Activated naive CD8-positive, alpha-beta T cell (primary cell): ENCODE measurements around the gene CEBPG.

ENCODE experiments used
- H3K27ac Mint-ChIP-seq: one replicate; pipeline ENCODE4 v1.8.0; 2021; ENCODE audit warnings: mixed read lengths
- H3K27me3 Mint-ChIP-seq: one replicate; pipeline ENCODE4 v1.8.0; 2021; ENCODE audit warnings: mixed read lengths
- H3K36me3 Mint-ChIP-seq: one replicate; pipeline ENCODE4 v1.8.0; 2021; ENCODE audit warnings: mixed read lengths
- H3K4me1 Mint-ChIP-seq: one replicate; pipeline ENCODE4 v1.8.0; 2021; ENCODE audit warnings: low read depth, mixed read lengths
- H3K4me3 Mint-ChIP-seq: one replicate; pipeline ENCODE4 v1.8.0; 2021; ENCODE audit warnings: mild to moderate bottlenecking, mixed read lengths
- H3K9me3 Mint-ChIP-seq: one replicate; pipeline ENCODE4 v1.8.0; 2021; ENCODE audit warnings: low read depth, mixed read lengths

Gene CEBPG

DNA sequence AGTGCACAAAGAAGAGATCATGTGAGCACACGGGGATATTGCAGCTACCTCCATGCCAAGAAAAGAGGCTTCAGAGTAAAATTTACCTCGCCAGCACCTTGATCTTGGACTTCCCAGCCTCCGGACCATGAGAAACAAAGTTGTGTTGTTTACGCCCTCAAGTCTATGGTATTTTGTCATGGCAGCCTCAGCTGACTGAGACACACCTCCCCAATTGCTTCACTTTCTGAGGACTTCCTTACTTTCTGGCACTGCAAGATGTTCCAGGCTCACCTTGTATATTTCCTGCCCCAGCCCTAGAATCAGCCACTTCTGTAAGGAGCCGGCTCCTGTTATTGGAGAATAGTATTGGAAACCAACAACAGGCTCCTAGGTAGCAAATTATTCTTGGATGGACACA lies 6.6 kb upstream of the CEBPG start:
- Mint-ChIP-seq H3K27ac (no peak overlapping the region), H3K9me3 (no peaks in the 10 kb centered on the region), H3K36me3 (no peaks in the 10 kb centered on the region), H3K4me3 (no peak overlapping the region), H3K4me1 (no peaks in the 10 kb centered on the region), H3K27me3 (peaks cover 2% of the 10 kb centered on the region)

DNA sequence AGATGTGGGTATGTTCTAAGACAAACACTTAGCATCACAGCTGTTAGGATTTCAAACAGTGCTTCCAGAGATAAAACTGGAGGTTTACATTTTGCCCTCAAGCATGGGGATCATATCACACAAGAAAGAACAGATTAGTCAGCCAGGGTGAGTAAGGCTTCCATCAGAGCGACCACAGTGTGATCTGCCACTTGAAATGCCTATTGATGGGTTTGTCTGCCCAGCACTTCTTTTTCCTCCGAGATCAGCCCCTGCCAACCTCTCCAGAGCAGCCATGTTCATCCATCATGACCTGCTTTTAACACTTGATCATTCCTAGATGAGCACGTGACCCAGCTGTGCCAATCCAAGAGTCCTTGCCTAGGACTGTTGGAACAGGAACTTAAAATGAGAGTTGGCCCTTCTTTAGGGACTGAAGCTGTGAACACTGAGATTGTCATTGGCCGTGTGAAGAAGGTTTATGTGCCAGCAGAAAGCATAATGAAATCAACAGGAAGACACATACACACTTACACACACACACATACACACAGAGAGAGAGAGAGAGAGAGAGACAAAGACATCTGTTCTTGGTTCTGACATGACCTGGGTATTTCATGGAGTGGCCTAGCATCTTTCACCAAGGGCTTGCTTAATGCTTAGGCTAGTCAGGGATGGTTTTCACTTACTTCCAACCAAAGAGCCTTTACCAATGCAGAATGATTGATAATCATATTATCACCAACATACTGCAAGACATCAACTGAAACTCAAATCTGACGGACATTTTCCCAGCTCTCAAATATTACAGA lies 5.2 kb upstream of the CEBPG start:
- H3K4me3 Mint-ChIP-seq: no peak overlapping the region
- no peaks in the 10 kb centered on the region for H3K27me3 Mint-ChIP-seq
- no peaks in the 10 kb centered on the region for H3K9me3 Mint-ChIP-seq
- no peaks in the 10 kb centered on the region for H3K36me3 Mint-ChIP-seq
- H3K27ac Mint-ChIP-seq: no peak overlapping the region
- peaks cover 6% of the 10 kb centered on the region for H3K4me1 Mint-ChIP-seq

DNA sequence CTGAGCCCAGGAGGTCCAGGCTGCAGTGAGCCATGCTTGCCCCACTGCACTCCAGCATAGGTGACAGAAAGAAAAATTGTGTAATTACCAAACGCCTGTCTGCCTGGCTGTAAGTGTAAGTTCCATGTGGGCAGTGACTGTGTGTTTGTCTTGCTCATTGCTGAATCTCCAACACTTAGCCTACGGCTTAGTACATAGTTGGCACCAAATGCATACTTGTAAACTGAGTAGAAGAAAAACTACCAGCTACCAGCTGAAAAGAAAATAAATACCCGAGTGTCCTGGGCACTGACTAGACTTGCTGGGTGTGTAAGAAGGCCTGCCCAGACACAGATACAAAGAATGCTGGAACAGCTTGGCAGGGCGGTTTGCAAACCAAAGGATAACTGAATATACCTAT lies 2.7 kb upstream of the CEBPG start:
- Mint-ChIP-seq H3K27me3 (no peaks in the 10 kb centered on the region), H3K4me3 (no peak overlapping the region), H3K4me1 (peaks cover 23% of the 10 kb centered on the region), H3K27ac (no peak overlapping the region), H3K36me3 (peaks cover 3% of the 10 kb centered on the region), H3K9me3 (no peaks in the 10 kb centered on the region)

DNA sequence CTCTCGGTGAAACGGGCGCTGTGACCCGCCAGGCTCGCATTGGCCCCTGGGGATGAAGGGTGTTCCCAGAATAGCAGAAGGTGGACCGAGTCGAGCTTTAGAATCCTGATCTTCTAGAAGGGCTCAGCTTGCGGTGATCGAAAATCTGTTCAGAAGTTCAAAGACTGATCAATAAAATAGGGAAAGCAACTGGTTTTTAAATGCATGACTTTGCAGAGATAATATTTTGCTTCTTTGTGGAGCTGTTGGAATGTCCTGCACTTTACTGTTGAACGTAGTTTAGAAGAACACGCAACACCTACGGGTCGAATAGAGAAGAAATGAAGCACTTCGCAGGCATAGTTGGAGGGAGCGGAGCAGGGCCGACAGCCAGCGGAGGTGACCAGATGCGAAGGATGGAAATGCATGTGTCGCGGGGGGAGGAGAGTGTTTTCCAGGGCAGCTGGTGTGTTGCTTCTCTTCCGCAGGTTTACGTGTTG lies 766 bp downstream of the CEBPG start:
- peaks cover 54% of the 10 kb centered on the region for H3K4me1 Mint-ChIP-seq
- H3K27ac Mint-ChIP-seq: peak overlapping the region; percentile 89
- H3K27me3 Mint-ChIP-seq: no peaks in the 10 kb centered on the region
- peak overlapping the region; percentile 97 for H3K4me3 Mint-ChIP-seq
- no peaks in the 10 kb centered on the region for H3K9me3 Mint-ChIP-seq
- H3K36me3 Mint-ChIP-seq: peaks cover 10% of the 10 kb centered on the region

DNA sequence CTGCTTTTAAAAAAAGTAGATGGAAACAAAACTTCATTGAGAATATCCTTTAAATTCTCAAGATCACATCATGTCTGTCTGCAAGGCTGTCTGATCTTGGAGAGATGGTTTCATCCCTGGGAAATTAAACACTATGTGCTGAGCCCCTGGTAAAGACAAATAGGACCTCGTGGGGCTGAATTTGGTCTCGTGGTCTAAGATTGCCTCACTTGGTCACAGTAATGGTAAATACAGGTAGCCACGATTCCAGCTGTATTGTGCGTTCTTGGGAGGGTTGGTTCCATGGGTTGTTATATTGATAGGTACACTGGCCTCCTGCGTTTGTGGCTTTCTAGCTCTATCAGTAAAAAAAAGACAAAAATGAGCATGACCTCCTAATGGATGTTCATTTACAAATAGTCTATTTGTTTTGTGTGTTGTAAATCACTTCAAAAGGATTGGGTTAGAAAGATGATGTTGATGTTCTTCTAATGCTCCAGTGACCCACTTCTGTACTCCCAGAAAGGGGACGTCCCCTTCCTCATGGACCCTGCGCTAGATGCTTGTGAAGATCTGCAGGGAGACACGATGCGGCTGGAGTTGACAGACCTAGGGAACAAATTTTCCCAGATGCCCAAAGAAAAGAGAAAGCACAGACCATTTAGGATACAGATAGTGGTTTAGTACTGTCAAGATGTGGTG lies 1.8 kb downstream of the CEBPG start:
- Mint-ChIP-seq H3K9me3 (no peaks in the 10 kb centered on the region), H3K36me3 (peaks cover 10% of the 10 kb centered on the region), H3K27ac (peak overlapping the region; percentile 89), H3K27me3 (no peaks in the 10 kb centered on the region), H3K4me3 (peak overlapping the region; percentile 97), H3K4me1 (peaks cover 59% of the 10 kb centered on the region)

DNA sequence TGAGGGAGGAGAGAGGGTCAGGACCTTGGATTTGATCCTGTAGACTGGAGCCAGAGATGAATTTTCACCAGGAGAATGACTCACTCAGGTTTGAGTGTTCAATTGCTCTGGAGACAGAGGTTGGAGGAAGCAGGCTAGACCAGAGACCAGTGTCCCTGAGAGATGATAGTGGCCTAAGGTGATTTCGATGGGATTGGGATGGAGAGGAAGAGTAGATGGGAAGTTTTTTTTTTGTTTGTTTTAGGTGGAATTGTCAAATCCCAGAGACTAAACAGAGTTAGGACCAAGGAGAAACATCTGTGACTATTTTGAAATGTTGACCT lies 2.3 kb downstream of the CEBPG start:
- Mint-ChIP-seq H3K4me1 (peaks cover 59% of the 10 kb centered on the region), H3K27me3 (no peaks in the 10 kb centered on the region), H3K27ac (peak overlapping the region; percentile 89), H3K9me3 (no peaks in the 10 kb centered on the region), H3K4me3 (peak overlapping the region; percentile 97), H3K36me3 (peaks cover 10% of the 10 kb centered on the region)

DNA sequence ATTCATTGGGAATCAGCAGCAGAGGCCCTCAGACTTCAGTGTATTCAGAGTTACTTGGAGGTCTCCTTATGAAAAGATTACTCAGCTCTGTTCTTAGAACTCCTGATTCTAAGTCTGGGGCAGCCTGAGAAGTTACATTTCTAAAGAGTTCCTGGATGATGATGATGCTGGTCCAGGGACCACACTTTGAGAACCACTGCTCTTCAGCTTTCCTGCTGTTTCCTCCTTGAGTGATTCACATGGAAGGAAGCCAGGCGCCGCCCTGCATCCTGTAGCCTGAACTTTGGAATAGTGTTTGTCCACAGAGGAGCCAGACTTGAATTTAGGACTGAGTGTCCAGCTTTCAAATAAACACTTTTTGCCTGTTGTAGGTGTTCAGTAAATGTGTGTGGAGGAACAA lies 2.9 kb downstream of the CEBPG start:
- H3K4me1 Mint-ChIP-seq: peaks cover 64% of the 10 kb centered on the region
- H3K27me3 Mint-ChIP-seq: no peaks in the 10 kb centered on the region
- peaks cover 10% of the 10 kb centered on the region for H3K36me3 Mint-ChIP-seq
- H3K9me3 Mint-ChIP-seq: no peaks in the 10 kb centered on the region
- peak overlapping the region; percentile 97 for H3K4me3 Mint-ChIP-seq
- H3K27ac Mint-ChIP-seq: no peak overlapping the region

DNA sequence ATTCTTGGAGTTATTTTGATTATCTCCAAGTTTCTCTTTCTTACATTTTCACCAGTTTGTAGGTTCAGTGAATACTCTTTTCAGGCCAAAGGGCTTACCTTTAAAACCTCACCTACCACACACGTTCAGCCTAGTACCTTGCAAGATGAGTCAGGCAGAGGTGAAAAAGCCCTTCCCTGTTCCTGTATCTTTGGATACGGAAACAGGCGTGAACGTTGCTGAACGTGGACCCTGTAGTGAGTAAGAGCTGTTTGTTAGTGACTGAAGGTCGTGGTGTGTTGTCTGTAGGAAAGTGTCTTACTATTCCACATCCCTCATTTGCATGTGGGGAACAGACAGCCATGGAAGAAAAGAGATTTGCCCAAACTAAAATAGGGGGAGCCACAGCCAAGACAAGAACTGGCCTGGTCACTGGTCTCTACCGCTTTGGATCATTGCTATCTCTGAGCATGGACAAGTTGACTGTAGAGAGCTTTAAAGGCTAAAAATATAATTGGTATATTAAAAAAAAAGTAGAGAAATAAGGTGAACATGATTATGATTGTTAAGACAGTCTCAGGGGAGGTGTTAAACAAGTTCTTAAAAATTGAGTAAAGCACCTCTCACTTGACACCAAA lies 3.5 kb downstream of the CEBPG start:
- peak overlapping the region; percentile 41 for H3K4me3 Mint-ChIP-seq
- H3K27ac Mint-ChIP-seq: no peak overlapping the region
- H3K27me3 Mint-ChIP-seq: no peaks in the 10 kb centered on the region
- H3K36me3 Mint-ChIP-seq: peaks cover 10% of the 10 kb centered on the region
- H3K9me3 Mint-ChIP-seq: no peaks in the 10 kb centered on the region
- peaks cover 68% of the 10 kb centered on the region for H3K4me1 Mint-ChIP-seq

DNA sequence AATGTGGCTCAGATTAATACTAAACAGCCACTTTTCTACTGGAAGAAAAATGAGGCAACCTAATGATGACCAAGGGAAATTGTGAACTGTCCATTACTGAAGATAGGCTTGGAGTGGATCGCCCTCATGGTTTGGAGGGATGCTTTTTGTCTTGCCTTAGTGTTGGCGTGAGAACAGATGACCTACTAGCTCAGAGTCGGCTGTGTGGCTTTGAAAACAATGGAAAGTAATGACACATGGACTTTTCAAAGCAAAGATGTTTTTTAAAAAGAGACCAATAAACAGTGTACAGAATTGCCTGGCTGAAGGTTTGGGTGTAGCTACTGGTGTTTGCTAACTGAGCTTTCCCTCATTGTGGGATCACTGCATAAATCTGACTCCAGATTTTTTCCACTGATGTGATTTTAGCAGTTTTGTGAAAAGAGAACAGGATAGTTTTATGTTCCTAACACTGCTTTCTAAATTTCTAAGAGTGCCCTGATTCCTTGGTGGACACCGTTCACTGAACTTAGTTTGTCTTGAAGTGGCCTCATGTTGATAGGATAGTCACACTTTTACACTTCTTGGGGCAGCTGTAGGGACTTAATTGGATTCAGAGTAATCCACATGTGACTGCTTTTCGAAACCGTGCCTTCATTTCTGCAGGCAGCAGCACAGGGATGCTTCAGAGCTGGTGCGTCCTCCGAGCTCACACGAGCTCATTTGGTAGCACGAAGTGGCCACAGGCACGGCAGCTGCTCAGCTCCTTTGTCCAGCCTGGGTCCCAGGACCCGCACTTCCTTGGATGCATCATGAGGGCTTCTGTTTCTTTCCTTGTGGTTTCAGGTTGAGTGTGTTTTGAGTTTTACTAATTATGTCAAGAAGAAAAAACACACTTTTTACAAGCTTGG lies 4.3 kb downstream of the CEBPG start:
- Mint-ChIP-seq H3K9me3 (no peaks in the 10 kb centered on the region), H3K4me3 (no peak overlapping the region), H3K4me1 (peaks cover 66% of the 10 kb centered on the region), H3K27ac (no peak overlapping the region), H3K36me3 (peaks cover 10% of the 10 kb centered on the region), H3K27me3 (no peaks in the 10 kb centered on the region)

DNA sequence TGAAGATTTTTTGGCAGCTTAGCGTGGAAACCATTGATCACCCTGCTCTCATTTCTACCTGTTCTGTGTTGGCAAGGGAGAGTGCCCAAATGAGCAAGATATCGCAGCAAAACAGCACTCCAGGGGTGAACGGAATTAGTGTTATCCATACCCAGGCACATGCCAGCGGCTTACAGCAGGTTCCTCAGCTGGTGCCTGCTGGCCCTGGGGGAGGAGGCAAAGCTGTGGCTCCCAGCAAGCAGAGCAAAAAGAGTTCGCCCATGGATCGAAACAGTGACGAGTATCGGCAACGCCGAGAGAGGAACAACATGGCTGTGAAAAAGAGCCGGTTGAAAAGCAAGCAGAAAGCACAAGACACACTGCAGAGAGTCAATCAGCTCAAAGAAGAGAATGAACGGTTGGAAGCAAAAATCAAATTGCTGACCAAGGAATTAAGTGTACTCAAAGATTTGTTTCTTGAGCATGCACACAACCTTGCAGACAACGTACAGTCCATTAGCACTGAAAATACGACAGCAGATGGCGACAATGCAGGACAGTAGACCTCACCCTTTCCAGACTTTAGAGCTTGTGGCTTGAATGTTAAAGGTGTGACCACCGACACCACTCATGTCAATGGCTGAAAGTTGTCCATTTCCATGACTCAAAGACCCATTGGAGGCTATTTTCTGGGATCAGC lies 5.8 kb downstream of the CEBPG start:
- Mint-ChIP-seq H3K4me1 (peaks cover 70% of the 10 kb centered on the region), H3K27ac (no peak overlapping the region), H3K9me3 (no peaks in the 10 kb centered on the region), H3K4me3 (no peak overlapping the region), H3K36me3 (peaks cover 10% of the 10 kb centered on the region), H3K27me3 (no peaks in the 10 kb centered on the region)

DNA sequence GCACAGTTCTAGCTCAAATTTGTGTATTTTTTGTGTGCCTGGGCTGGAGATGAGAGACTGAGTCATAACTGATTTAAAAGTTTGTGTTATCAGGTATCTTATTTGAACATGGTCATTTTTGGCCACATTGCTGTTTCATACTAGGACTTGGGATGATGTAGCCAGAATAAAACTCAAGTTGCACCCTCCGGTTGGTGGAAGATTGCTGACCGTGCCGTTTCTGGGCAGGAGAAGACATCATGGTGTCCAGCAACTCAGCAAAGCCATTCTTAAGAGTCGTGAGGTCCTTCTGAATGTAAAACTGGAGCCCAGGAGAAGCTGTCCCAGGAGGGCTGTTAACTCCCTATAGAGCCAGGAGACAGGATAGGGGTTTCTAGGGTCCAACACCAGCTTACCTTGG lies 7.6 kb downstream of the CEBPG start:
- no peak overlapping the region for H3K27ac Mint-ChIP-seq
- peaks cover 4% of the 10 kb centered on the region for H3K36me3 Mint-ChIP-seq
- peaks cover 52% of the 10 kb centered on the region for H3K4me1 Mint-ChIP-seq
- no peak overlapping the region for H3K4me3 Mint-ChIP-seq
- H3K27me3 Mint-ChIP-seq: no peaks in the 10 kb centered on the region
- no peaks in the 10 kb centered on the region for H3K9me3 Mint-ChIP-seq

DNA sequence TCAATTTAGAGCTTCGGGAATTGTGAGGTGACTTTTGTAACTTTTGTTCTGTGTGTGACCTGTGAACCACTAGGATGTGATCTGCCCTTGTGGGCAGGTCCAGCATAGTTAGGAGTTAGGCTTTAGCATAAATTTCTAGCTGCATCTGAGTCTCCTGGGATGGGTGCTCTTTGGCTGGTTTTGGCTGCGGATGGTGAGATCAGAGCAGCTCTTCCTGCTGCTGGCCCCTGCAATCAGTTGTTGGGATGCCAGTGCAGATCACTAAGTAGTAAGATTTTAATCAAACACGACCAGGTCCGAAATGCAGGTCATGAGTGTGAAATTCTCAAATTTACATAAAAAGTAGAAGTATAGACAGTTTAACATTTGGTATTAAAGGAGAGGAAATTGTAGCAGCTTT lies 8.5 kb downstream of the CEBPG start:
- no peaks in the 10 kb centered on the region for H3K9me3 Mint-ChIP-seq
- H3K27me3 Mint-ChIP-seq: no peaks in the 10 kb centered on the region
- no peak overlapping the region for H3K4me3 Mint-ChIP-seq
- H3K36me3 Mint-ChIP-seq: peaks cover 2% of the 10 kb centered on the region
- H3K4me1 Mint-ChIP-seq: peaks cover 43% of the 10 kb centered on the region
- no peak overlapping the region for H3K27ac Mint-ChIP-seq

DNA sequence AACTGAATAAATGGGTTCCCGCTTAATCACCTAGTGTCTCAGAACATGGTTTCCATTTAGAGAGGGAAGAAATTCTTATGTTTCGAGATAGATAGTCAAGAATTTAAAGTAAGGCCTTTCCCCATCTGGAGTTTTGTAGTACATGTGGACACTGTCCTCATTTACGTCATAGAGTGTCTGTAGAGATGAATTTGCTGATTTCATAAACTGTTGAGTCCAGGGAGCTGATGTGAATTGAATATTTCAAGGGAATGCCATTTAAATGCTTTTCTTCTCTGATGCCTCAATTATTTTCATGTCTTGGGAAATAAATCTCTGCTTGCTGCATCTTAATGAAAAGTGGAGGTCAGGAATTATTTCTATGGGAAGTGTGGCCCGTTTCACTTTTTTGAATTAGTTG lies 9.5 kb downstream of the CEBPG start:
- Mint-ChIP-seq H3K27me3 (no peaks in the 10 kb centered on the region), H3K4me1 (peaks cover 35% of the 10 kb centered on the region), H3K4me3 (no peak overlapping the region), H3K27ac (no peak overlapping the region), H3K9me3 (no peaks in the 10 kb centered on the region), H3K36me3 (peaks cover 2% of the 10 kb centered on the region)

DNA sequence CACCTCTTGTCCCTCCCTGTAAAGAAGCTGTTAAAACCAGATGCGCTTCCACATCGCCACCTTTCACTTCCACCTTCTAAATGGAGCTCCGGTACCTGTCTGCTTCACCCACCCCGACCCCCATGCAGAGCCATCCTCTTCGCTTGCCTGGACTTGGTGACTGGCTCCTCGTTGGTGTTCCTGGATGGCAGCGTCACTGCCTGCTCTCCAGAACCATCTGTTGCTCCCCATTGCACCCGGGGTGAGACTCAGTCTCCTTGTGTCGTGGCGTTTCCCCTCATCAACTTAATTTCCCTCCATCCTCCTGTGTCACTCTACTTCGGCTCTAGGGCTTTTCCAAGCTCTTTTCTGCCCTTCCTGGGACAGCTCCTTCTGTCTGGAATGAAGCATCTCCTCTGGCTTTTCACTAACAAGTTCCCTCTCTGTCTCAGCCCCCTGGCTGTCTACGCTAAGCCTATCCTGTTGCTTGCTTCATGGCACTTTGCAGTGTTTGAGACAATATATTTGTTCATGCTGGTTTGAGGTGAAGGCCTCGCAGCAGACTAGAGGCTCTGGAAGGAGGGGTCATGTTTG lies 10.3 kb downstream of the CEBPG start:
- peak overlapping the region; percentile 58 for H3K27ac Mint-ChIP-seq
- H3K27me3 Mint-ChIP-seq: no peaks in the 10 kb centered on the region
- peaks cover 2% of the 10 kb centered on the region for H3K36me3 Mint-ChIP-seq
- H3K4me1 Mint-ChIP-seq: peaks cover 29% of the 10 kb centered on the region
- no peak overlapping the region for H3K4me3 Mint-ChIP-seq
- no peaks in the 10 kb centered on the region for H3K9me3 Mint-ChIP-seq
